GM18519 (cell line): ENCODE measurements around the gene CELSR1.

Experiments used
- ATAC-seq: cut with Tn5 transposase; IDR thresholded peaks from one replicate; pipeline ENCODE4 v1.9.1; 2021; ENCODE audit warnings: mild to moderate bottlenecking, moderate library complexity; ENCODE audit not compliant: unreplicated experiment, low FRiP score

The CELSR1 gene

GRCh38 chr22:46576556-46577367 lies 39.3 kb upstream of the CELSR1 start:
- no peak for ATAC-seq

DNA sequence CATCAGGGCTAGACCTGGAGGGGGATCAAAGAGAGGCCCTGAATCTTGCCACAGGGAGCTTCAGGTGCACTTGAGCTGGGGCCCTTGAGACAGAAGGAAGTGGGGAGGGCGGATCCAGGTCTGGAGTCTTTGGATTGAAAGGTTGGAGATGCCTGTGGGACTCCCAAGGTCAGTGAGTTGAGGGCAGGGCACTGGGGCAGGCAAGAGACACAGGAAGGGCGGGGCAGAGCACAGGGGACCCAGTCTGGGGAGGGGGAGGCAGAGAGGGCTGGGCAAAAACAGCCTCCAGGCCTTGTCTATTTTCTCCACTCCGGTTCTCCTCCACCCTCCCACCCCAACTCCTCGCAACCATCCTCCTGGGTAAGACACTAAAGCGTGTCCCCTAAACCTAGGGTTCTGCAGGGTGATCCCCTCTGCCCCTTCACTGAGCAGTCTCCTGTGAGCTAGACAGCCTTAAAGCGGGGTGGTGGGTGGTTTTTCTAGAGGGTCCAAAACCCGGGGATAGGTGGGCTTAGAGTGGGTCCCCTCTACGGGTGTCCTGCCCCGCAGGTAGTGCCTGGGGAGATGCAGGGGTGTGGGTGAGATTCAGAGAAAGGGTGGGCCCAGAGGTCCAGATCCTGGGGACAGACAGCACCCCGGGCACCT lies 38.6 kb upstream of the CELSR1 start:
- ATAC-seq: no peak

DNA sequence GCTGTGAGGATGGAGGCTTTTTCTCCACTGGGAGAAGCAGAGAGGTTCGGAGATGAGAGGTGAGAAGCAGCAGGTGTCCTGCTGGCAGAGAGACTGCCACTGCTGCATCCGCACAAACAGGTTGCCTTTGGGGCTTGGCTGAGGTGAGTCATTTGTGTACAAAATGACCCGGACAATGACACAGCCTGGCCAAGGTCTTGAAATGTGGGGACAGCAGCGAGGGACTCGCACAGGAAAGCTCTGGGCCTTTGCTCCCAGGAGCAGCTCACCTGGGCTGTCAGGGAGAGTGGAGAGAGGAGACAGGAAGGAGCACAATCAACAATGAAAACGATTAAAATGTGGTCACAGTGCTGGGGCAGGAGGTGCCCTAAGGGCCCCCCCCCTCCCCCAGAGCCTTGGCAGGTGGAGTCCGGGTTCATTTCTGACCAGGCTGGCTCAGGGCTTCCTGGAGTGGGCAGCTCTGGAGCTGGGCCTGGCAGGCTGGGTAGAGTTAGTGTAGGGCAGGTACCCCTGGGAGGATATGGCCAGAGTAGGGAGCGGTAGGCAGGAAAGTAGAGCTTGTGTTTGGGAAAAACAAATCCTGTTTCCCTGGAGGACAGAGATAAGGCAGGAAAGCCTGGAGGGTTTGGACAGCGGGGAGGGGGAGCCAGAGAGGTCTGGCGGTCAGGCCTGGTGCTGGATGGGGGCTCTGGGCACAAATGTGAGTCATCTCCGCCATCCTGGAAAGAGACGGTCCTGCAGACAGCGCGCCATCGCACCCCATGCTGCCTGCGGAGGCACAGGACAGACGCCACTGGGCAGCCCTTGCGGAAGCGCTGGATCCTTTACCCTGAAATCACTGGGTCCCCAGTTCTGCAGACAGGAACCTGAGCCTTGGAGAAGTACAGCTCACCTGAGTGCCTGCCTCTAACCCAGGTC lies 37.8 kb upstream of the CELSR1 start:
- no peak for ATAC-seq

GRCh38 chr22:46574438-46574992 lies 37.1 kb upstream of the CELSR1 start:
- no peak for ATAC-seq

DNA sequence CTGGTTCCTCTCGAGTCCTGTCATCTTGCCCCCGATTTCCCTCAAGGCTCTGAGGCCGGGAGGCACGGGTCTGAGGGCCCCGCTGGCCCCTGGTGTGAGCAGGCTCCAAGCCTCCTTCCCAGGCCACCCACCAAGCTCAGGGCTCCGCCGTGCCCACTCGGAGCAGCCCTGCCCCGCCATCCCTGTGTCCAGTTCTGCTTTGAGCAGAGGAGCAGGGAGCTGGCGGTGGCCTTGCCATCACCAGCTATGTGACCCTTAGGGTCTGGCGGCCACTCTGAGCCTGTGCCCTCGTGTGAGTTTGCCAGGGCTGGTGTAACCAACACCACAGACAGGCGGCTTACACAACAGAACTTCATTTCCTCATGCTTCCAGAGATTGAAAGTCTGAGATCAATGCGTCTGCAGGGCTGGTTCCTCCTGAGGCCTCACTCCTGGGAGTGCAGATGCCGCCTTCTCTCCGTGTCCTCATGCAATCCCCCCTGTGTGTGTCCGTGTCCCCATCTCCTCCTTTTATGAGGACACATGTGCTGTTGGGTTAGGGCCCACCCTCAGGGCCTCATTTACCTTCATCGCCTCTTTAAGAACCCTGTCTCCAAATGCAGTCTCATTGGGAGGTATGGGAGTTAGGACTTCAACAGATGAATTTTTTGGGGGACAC lies 36.5 kb upstream of the CELSR1 start:
- no peak for ATAC-seq

GRCh38 chr22:46572911-46573780 lies 35.7 kb upstream of the CELSR1 start:
- no peak for ATAC-seq

DNA sequence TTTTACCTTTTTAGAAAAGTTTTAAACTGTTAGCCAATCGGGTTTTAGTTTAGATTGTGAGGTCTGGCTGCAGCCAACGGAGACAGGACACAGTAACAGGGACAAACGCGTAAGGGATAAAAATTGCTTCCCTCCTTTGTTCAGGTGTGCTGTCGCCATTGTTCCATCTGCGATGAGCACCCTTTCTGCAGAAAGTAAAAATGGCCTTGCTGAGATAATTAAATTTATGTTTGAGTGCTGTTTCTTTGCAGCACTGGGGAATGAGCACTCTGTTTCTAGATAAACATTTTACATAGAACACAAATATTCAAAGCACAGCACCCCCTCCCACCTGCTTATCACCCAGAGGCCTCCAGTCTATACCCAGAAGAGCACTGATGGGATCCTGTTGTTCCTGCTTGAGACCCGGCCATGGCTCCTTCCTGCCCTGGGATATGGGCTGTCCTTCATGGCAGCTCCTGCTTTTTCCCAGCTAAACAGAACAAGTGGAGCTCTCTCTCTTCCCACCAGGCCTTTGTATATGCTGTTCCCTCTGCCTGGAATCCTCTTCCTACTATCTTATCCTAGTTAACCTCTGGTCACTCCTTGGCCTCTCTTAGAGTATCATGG lies 34.3 kb upstream of the CELSR1 start:
- ATAC-seq: no peak

GRCh38 chr22:46569848-46570695 lies 32.7 kb upstream of the CELSR1 start:
- no peak for ATAC-seq

DNA sequence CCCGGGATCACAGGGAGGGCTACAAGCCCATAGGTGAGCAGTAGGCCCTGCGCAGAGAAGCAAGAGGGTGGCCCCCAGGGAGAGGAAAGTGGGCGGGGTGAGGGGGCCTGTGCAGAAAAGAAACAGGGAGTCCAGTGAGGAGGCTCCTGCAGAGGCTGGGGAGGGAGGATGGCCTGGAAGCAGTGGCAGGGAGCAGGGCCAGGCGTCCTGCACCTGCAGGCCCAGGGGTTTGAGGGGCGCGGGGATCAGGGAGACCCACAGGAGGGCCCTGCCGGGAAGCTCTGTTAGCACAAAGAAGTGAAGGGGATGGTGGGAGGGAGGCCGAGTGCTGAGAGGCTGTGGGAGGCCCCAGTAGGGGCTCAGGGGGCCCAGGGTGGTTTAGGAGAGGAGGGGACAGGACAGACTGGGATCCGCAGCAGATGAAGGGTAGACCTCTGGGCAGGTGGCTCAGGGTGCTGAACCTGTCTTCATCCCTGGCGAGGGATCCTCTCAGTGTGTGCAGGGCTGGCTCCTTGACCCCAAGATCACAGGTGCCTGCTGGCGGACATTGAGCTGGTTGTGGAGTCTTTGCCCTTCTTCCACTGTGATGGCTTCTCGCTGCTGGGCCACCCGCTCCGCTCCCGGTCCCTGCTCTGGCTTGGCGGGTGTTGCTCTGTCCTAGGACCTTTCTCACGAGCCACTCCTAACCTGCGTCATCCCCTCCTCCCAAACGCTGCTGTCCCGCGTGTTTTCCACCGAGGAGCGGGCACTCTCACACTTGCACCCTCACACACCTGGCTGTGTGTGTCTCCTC lies 31.8 kb upstream of the CELSR1 start:
- ATAC-seq: no peak

- no peak for ATAC-seq
Observed at GRCh38 chr22:46568102-46568809, 30.8 kb upstream of the CELSR1 start.

- ATAC-seq: no peak
Observed at GRCh38 chr22:46567471-46567870, 30.1 kb upstream of the CELSR1 start.

DNA sequence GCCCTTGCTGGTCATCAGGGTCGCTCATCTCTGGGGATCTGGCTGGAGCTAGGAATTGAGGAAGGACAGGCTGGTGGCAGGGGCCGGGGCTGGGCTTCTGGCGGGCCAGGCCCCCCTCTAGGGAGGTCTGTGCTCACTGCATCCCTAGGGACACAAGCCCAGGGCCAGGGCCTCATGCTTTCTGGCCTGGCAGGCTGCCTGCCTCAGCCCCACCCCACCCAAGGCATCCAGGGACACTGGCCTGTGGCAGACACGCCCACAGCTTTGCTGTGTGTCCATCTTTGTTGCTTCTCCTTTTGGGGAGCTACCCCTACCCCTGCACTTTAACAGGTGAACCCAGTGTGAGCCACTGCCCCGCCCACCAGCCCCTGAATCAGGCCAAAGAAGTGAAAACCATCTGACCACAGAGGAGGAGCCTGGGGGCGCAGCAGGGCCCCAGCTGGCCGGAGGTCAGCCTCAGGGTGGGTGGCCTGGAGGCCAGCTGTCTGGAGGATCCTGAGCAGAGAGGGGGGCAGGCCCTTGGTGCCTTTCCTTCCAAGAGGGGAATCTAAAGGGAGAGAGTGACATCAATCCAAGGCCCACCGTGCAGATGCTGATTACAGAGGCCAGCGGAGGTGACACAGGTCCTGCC lies 26.8 kb upstream of the CELSR1 start:
- no peak for ATAC-seq

DNA sequence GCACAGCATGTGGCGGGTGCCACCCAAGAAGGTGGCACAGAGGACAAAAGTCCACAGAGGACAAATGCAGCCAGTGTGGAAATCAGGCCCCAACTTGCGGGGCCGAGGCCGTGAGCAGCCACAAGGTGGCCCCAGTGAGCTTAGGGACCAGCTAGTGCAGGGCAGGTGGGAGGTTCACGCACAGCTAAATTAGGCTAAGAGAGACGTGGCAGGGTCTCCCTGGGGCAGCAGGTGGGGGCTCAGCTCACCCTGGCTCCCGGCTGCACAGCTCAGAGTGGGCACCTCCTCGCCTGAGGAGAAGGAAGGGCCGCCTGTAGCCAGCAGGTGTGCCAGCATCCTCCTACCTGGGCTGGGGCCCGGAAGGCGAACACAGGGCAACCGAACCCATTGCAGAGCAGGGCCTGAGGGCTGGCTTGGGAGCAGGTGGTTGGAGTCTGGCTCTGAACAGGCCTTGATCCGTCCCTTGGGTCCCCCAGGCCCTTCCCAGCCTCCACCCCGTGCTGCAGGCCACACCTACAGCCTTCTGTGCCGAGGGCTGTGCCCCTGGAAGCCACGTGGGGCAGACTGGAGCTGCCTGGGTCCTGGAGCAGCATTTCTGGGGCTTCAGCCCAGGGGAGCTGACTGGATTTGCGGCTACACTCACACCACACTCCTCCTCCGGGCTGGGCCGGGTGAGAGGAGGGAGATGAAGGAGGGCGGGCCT lies 26.1 kb upstream of the CELSR1 start:
- no peak for ATAC-seq

- no peak for ATAC-seq
Observed at GRCh38 chr22:46561435-46561905, 24.1 kb upstream of the CELSR1 start.

DNA sequence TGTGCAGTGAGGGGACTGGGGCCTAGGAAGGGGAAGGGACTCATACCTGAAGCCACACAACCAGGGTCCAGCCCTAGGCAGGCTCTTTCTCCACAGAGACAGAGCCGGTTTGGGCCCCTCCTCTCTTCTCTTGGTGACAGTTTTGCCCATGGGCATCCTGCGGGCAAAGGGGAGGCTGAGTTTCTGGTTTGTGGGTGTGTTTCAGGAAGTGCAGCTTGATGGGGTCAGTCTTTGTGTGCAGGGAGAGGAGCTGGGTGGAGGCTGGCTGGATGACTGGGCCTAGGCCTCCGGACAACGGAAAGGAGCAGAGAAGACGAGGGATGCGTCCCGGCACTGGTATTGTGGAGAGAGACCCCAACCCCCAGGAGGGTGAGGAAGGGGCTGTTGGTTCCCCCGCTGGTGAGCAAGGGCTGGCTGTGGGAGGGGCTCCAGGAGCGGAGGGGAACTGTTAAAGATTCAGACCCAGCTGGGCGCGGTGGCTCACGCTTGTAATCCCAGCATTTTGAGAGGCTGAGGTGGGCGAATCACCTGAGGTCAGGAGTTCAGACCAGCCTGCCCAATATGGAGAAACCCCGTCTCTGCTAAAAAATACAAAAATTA lies 23.4 kb upstream of the CELSR1 start:
- no peak for ATAC-seq
